GM23338 (cell line): ENCODE results near the gene CTNNA3. TPM values are rescaled to one million over a fixed set of nuclear protein-coding genes. Genes with fewer than 3 reads are reported as not detected.

ENCODE experiments used
- ATAC-seq: fragments of 200-7000 bp; cut with Tn5 transposase; 3 replicates; pipeline ENCODE4 v1.9.1; 2020
- DNase-seq: peaks from one replicate; pipeline ENCODE4 v3.0.0-alpha.2; 2015; ENCODE audit warnings: low spot score
- H2AFZ ChIP-seq: fragments of 200-600 bp; sonication (generic); 2 replicates; pipeline ENCODE4 v1.8.0; 2016; ENCODE audit warnings: antibody characterized with exemption, mild to moderate bottlenecking, moderate library complexity
- H3F3A ChIP-seq: fragments of 200-600 bp; sonication (generic); replicated peaks from 2 replicates; pipeline ENCODE4 v1.8.0; 2017; ENCODE audit warnings: antibody characterized with exemption, mixed run types, low read depth
- H3K27ac ChIP-seq: fragments of 200-600 bp; sonication (generic); 2 replicates; pipeline ENCODE4 v1.6.1; 2016; ENCODE audit warnings: low read depth
- H3K27me3 ChIP-seq: fragments of 200-600 bp; sonication (generic); 2 replicates; pipeline ENCODE4 v1.8.0; 2016; ENCODE audit warnings: mild to moderate bottlenecking, mixed run types, moderate library complexity; ENCODE audit not compliant: insufficient read depth
- H3K36me3 ChIP-seq: fragments of 200-600 bp; sonication (generic); 2 replicates; pipeline ENCODE4 v1.8.0; 2016; ENCODE audit warnings: mild to moderate bottlenecking; ENCODE audit not compliant: insufficient read depth
- H3K4me1 ChIP-seq: fragments of 200-600 bp; sonication (generic); 2 replicates; pipeline ENCODE4 v1.8.0; 2016; ENCODE audit warnings: mild to moderate bottlenecking, moderate library complexity; ENCODE audit not compliant: insufficient read depth
- H3K4me2 ChIP-seq: fragments of 200-600 bp; sonication (generic); 2 replicates; pipeline ENCODE4 v1.7.1; 2017; ENCODE audit warnings: mixed run types
- H3K4me3 ChIP-seq: fragments of 200-600 bp; sonication (generic); 2 replicates; pipeline ENCODE4 v1.6.1; 2016; ENCODE audit warnings: mixed run types
- H3K79me2 ChIP-seq: fragments of 200-600 bp; sonication (generic); replicated peaks from 2 replicates; pipeline ENCODE4 v1.8.0; 2017; ENCODE audit warnings: mild to moderate bottlenecking; ENCODE audit not compliant: insufficient read depth
- H3K9me2 ChIP-seq: fragments of 200-600 bp; sonication (generic); 2 replicates; pipeline ENCODE4 v1.8.0; 2017; ENCODE audit not compliant: insufficient read depth
- H4K20me1 ChIP-seq: fragments of 200-600 bp; sonication (generic); replicated peaks from 2 replicates; pipeline ENCODE4 v1.8.0; 2017; ENCODE audit warnings: mild to moderate bottlenecking; ENCODE audit not compliant: insufficient read depth
- H3K27ac Mint-ChIP-seq: 2 replicates; pipeline ENCODE4 v1.8.0; 2020; ENCODE audit warnings: inconsistent platforms, mild to moderate bottlenecking, moderate library complexity, mixed read lengths
- H3K27me3 Mint-ChIP-seq: 3 replicates; pipeline ENCODE4 v1.8.0; 2022; ENCODE audit warnings: low read depth, mild to moderate bottlenecking, moderate library complexity, mixed read lengths, inconsistent platforms; ENCODE audit not compliant: insufficient read depth, poor library complexity
- H3K36me3 Mint-ChIP-seq: 3 replicates; pipeline ENCODE4 v1.8.0; 2021; ENCODE audit warnings: low read depth, mild to moderate bottlenecking, inconsistent platforms, moderate library complexity, mixed read lengths
- H3K4me1 Mint-ChIP-seq: 3 replicates; pipeline ENCODE4 v1.8.0; 2020; ENCODE audit warnings: mild to moderate bottlenecking, inconsistent platforms, mixed read lengths
- H3K4me3 Mint-ChIP-seq: 3 replicates; pipeline ENCODE4 v1.8.0; 2021; ENCODE audit warnings: moderate library complexity, mild to moderate bottlenecking, inconsistent platforms, mixed read lengths
- H3K9me3 Mint-ChIP-seq: 3 replicates; pipeline ENCODE4 v1.8.0; 2020; ENCODE audit warnings: moderate library complexity, mild to moderate bottlenecking, inconsistent platforms, mixed read lengths
- CREB1 ChIP-seq: fragments of 250-450 bp; sonication (Bioruptor Pico); IDR thresholded peaks from 2 replicates; pipeline ENCODE4 v1.5.0; 2020; ENCODE audit warnings: low read depth, mild to moderate bottlenecking, moderate library complexity
- CTCF ChIP-seq, 2 experiments: fragments of 200-600 bp in 1 of 2; sonication (generic) in 1 of 2; conservative IDR thresholded peaks; 2 replicates each; pipeline versions ENCODE4 v1.5.1 to v1.6.1; 2016 to 2017; ENCODE audit warnings: antibody characterized with exemption in 2 of 2, low read depth in 2 of 2, mild to moderate bottlenecking in 2 of 2, moderate library complexity in 1 of 2
- ETS1 ChIP-seq: IDR thresholded peaks from 2 replicates; pipeline ENCODE4 v1.6.1; 2016; ENCODE audit warnings: antibody characterized with exemption
- EZH2 ChIP-seq: fragments of 200-600 bp; sonication (generic); IDR thresholded peaks from one replicate; pipeline ENCODE4 v1.8.0; 2017; ENCODE audit warnings: antibody characterized with exemption, mild to moderate bottlenecking, low read depth; ENCODE audit not compliant: unreplicated experiment
- EZH2phosphoT487 ChIP-seq: fragments of 200-600 bp; sonication (generic); IDR thresholded peaks from one replicate; pipeline ENCODE4 v1.8.1; 2018; ENCODE audit warnings: antibody characterized with exemption; ENCODE audit not compliant: unreplicated experiment
- JUNB ChIP-seq: IDR thresholded peaks from one replicate; pipeline ENCODE4 v1.6.1; 2016; ENCODE audit warnings: antibody characterized with exemption; ENCODE audit not compliant: unreplicated experiment
- NANOG ChIP-seq: IDR thresholded peaks from 2 replicates; pipeline ENCODE4 v1.6.1; 2016; ENCODE audit warnings: antibody characterized with exemption, borderline replicate concordance
- POLR2AphosphoS5 ChIP-seq: IDR thresholded peaks from 2 replicates; pipeline ENCODE4 v1.6.1; 2016; ENCODE audit warnings: antibody characterized with exemption, low read depth
- REST ChIP-seq: IDR thresholded peaks from one replicate; pipeline ENCODE4 v1.6.1; 2018; ENCODE audit warnings: antibody characterized with exemption; ENCODE audit not compliant: unreplicated experiment
- STAT1 ChIP-seq: IDR thresholded peaks from one replicate; pipeline ENCODE4 v1.6.1; 2016; ENCODE audit warnings: antibody characterized with exemption; ENCODE audit not compliant: unreplicated experiment
- ZNF114 ChIP-seq: fragments of 250-450 bp; sonication (Bioruptor Pico); IDR thresholded peaks from 2 replicates; pipeline ENCODE4 v1.5.0; 2020; ENCODE audit warnings: mild to moderate bottlenecking, moderate library complexity
- ZNF331 ChIP-seq: fragments of 250-450 bp; sonication (Bioruptor Pico); IDR thresholded peaks from 2 replicates; pipeline ENCODE4 v1.5.0; 2020; ENCODE audit warnings: low read depth, mild to moderate bottlenecking, moderate library complexity
- ZNF462 ChIP-seq: fragments of 250-450 bp; sonication (Bioruptor Pico); IDR thresholded peaks from 2 replicates; pipeline ENCODE4 v1.5.0; 2020; ENCODE audit warnings: mild to moderate bottlenecking, moderate library complexity
- polyA plus RNA-seq: library from polyadenylated mRNA; unstranded; fragments of >200 nt; fragmentation: Nextera tagmentation; extraction: Ambion mirVana; gene quantifications from 2 replicates; pipeline ENCODE4 v1.2.1, GENCODE V29; 2016
- total RNA-seq: library from RNA; depleted of rRNA; stranded (reverse); fragments of >200 nt; shearing (Covaris generic); gene quantifications from 2 replicates; pipeline ENCODE4 v1.2.3, GENCODE V29; 2014

The CTNNA3 gene
- total and polyA plus RNA-seq, 2 experiments from 2014 or later = 0.71 to 3.3 TPM

- H3K4me3 Mint-ChIP-seq = no peak overlapping the region
- Histone ChIP-seq H3K4me3 (no peak overlapping the region), H3K79me2 (no peaks in the 10 kb centered on the region), H3K4me2 (no peak overlapping the region), H2AFZ (no peak overlapping the region), H3K4me1 (peaks cover 5% of the 10 kb centered on the region; the same call in 1 of the 2 replicates), H3F3A (no peaks in the 10 kb centered on the region), H3K9me2 (no peaks in the 10 kb centered on the region), H3K27ac (no peak overlapping the region), H3K36me3 (no peaks in the 10 kb centered on the region), H3K27me3 (no peaks in the 10 kb centered on the region), H4K20me1 (no peaks in the 10 kb centered on the region)
- DNase-seq (no peak), ATAC-seq (no peak)
- H3K27me3 Mint-ChIP-seq = no peaks in the 10 kb centered on the region
- H3K27ac Mint-ChIP-seq = no peak overlapping the region
- H3K36me3 Mint-ChIP-seq = peaks cover 8% of the 10 kb centered on the region; the same call in 1 of the 3 replicates
- peaks cover 18% of the 10 kb centered on the region for H3K4me1 Mint-ChIP-seq
- TF ChIP-seq REST (no peak), CREB1 (CRISPR knock-in tag) (no peak), JUNB (no peak), ETS1 (no peak), CTCF (conservative IDR thresholded peaks at IDR 0.05; ENCODE audit: low read depth in 2 of 2) (no peak), NANOG (no peak), EZH2 (no peak), STAT1 (no peak), ZNF331 (CRISPR knock-in tag) (no peak), POLR2AphosphoS5 (no peak), ZNF114 (no peak), EZH2phosphoT487 (no peak), ZNF462 (CRISPR knock-in tag) (no peak)
- peaks cover 4% of the 10 kb centered on the region; the same call in 2 of the 3 replicates for H3K9me3 Mint-ChIP-seq
Measured at GRCh38 chr10:66919248-66919647, 776.7 kb downstream of the CTNNA3 start.
